Duodenal mucosa (tissue), 2 donors: Measurements from ENCODE around the gene HNRNPUL1.

ENCODE experiments used
- H3K27ac ChIP-seq: one replicate; pipeline ENCODE4 v1.7.0; 2013; ENCODE audit warnings: low read depth, low read length
- H3K27me3 ChIP-seq, 2 donors: one replicate each; pipeline ENCODE4 v1.7.0; 2013; ENCODE audit warnings: low read length in 2 of 2, control low read depth in 1 of 2; ENCODE audit not compliant: insufficient read depth in 2 of 2, control insufficient read depth in 1 of 2
- H3K36me3 ChIP-seq, 2 donors: one replicate each; pipeline ENCODE4 v1.7.0; 2013; ENCODE audit warnings: low read length in 2 of 2, control low read depth in 1 of 2; ENCODE audit not compliant: insufficient read depth in 2 of 2, control insufficient read depth in 1 of 2
- H3K4me1 ChIP-seq, 2 donors: one replicate each; pipeline ENCODE4 v1.7.0; 2013; ENCODE audit warnings: low read length in 2 of 2, control low read depth in 1 of 2; ENCODE audit not compliant: insufficient read depth in 2 of 2, control insufficient read depth in 1 of 2
- H3K4me3 ChIP-seq, 2 donors: one replicate each; pipeline ENCODE4 v1.7.0; 2013; ENCODE audit warnings: low read length in 2 of 2, low read depth in 1 of 2
- H3K9ac ChIP-seq, 2 donors: one replicate each; pipeline ENCODE4 v1.7.0; 2013; ENCODE audit warnings: low read length in 2 of 2, low read depth in 1 of 2
- H3K9me3 ChIP-seq, 2 donors: one replicate each; pipeline ENCODE4 v1.7.0; 2013; ENCODE audit warnings: low read length in 2 of 2, control low read depth in 1 of 2; ENCODE audit not compliant: control insufficient read depth in 1 of 2

The HNRNPUL1 gene

DNA sequence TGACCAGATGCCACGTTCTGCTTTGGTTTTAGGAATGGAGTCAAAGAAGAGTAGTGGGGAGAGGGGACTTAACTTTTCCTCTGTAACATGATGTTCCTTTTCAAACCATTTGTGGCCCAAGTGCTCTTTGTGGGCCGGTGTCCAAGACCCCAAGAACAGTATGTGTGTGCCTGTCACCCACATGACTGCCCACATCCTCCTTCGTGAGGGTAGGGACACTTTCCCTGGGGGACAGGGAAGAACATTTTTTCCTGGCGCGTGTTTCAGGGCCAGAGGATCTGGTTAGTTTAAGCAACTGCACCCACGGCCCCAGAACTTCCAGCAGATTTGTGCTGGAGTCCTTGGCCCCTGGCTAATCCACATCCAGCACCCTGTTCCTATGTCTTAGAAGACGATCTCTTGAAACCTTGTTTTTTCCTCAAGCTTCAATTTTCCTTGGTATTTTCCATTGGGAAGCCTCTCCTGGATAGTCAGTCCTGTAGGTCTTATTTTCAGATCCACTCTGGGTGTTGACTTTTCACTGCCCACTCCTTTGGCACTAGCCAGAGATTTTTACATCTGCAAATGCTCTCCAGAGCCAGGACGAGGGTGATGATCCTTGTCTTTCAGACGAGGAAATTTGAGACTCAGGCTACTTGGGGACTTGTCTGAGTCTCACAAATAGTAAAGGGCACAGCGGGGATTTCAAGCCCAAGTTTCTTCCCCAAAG lies 35.0 kb downstream of the HNRNPUL1 start:
- H3K27ac ChIP-seq = peak overlapping the region; percentile 77
- H3K27me3 ChIP-seq = no peaks in the 10 kb centered on the region
- peaks cover 68 to 83% of the 10 kb centered on the region in 2 donors for H3K36me3 ChIP-seq
- H3K9me3 ChIP-seq = no peaks in the 10 kb centered on the region
- H3K4me3 ChIP-seq = no peak overlapping the region
- peaks cover 50 to 68% of the 10 kb centered on the region in 2 donors for H3K4me1 ChIP-seq
- H3K9ac ChIP-seq = peak overlapping the region in 1 of 2 donors; percentile 41

DNA sequence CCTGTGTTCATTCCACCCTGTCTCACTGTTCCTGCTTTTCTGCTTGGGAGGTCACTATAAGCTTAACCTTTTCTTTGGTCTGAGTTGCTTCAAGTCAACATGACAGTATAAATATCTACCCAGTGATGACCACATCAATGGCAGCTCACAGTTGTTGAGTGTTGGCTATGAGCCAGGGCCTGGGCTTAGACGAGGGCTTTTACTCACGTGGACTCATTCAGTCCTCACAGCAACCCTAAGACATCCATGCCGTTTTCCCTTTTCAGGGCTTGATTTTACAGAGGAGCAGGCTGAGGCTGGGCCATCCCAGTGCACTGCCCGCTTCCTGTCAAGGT lies 35.5 kb downstream of the HNRNPUL1 start:
- Histone ChIP-seq H3K9me3 (no peaks in the 10 kb centered on the region), H3K4me3 (no peak overlapping the region), H3K9ac (no peak overlapping the region), H3K27ac (no peak overlapping the region), H3K4me1 (peaks cover 54 to 72% of the 10 kb centered on the region in 2 donors), H3K27me3 (no peaks in the 10 kb centered on the region), H3K36me3 (peaks cover 68 to 83% of the 10 kb centered on the region in 2 donors)

DNA sequence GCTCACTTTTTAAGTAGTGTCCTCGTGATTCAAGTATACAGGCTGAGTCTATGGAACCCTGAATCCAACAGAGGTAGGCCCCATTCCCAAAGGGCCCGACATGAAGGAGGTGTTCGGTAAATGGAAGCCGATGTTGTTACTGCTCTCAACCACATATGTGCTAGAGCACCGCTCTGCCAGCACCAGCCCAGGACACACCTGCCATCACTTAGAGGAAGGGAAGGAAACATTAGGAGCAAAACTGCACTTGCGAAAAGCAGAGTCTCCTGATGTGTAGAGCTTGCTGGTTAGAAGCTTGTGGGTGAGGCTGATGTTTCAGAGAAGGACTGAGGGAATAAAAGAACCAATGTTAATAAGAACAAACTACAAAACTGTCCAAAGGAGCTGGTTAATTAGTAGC lies 36.4 kb downstream of the HNRNPUL1 start:
- Histone ChIP-seq H3K36me3 (peaks cover 69 to 83% of the 10 kb centered on the region in 2 donors), H3K27ac (no peak overlapping the region), H3K9ac (no peak overlapping the region), H3K4me3 (no peak overlapping the region), H3K4me1 (peaks cover 45 to 72% of the 10 kb centered on the region in 2 donors), H3K27me3 (no peaks in the 10 kb centered on the region), H3K9me3 (no peaks in the 10 kb centered on the region)

DNA sequence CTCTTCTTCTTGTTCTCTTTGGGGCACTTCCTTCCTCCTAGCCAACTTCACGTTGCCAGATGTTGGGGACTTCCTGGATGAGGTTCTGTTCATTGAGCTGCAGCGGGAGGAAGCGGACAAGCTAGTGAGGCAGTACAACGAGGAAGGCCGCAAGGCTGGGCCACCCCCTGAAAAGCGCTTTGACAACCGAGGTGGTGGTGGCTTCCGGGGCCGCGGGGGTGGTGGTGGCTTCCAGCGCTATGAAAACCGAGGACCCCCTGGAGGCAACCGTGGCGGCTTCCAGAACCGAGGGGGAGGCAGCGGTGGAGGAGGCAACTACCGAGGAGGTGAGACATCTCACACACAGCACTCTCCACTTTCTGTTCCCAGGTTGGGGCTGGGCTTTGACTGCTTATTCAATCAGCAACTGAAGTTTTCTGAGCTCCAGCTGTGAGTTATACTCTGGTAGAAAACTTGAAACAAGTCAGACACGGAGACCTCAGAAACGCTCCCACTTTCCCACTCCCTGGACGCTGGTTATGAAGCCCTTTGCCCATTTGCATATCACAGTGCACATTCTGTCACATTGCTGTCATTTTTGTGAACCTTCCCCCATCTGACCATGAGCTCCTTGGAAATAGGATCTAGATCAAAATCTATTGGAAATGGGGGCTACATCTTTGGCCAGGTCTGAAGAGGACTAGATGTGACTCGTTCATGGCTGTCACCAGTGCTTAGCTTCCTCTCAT lies 38.6 kb downstream of the HNRNPUL1 start:
- Histone ChIP-seq H3K9ac (no peak overlapping the region), H3K27ac (no peak overlapping the region), H3K36me3 (peaks cover 56 to 79% of the 10 kb centered on the region in 2 donors), H3K4me3 (no peak overlapping the region), H3K9me3 (no peaks in the 10 kb centered on the region), H3K27me3 (no peaks in the 10 kb centered on the region), H3K4me1 (peaks cover 28 to 62% of the 10 kb centered on the region in 2 donors)

DNA sequence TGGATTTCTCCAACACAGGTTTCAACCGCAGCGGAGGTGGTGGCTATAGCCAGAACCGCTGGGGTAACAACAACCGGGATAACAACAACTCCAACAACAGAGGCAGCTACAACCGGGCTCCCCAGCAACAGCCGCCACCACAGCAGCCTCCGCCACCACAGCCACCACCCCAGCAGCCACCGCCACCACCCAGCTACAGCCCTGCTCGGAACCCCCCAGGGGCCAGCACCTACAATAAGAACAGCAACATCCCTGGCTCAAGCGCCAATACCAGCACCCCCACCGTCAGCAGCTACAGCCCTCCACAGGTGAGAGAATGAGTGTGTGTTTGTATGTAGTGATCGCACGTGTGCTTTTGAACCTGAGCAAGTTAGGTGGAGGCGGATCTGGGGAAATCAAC lies 39.8 kb downstream of the HNRNPUL1 start:
- Histone ChIP-seq H3K27me3 (no peaks in the 10 kb centered on the region), H3K9me3 (no peaks in the 10 kb centered on the region), H3K4me3 (no peak overlapping the region), H3K9ac (no peak overlapping the region), H3K27ac (no peak overlapping the region), H3K4me1 (peaks cover 29 to 62% of the 10 kb centered on the region in 2 donors), H3K36me3 (peaks cover 50 to 76% of the 10 kb centered on the region in 2 donors)

DNA sequence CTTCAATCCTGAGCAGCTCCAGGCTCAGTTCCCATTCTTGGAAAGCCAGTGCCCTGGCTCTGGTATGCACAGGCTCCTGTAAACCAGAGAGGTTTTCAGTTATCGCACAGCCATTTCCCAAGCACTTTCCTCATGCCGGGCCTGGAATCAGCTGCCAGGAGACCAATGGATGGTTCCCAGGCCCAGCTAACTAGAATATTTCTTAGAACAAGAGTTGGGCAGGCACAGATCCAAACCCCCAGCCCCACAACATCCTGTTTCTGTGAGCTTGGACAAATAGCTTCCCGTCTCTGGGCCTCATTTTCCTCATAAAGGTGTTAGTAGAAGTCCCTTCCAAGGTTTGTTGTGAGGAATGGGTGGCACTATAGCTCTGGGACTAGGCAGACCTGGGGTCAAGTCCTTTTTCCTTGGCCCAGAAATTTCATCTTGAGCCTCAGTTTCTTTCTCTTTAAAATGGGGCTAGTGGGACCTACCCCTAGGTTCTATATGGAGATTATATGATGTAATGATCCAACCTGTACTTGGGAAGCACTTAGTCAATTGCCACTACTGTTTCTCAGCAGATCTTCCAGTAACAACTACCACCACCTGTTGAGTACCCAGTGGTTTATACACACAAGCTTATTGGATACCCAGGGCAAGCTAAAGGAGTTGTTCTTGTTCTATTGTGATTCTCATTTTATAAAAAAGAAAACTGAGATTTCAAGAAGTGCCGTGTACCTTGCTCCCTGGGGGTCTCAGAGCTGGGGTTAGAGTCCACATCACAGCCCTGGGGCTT lies 40.7 kb downstream of the HNRNPUL1 start:
- peaks cover 25 to 58% of the 10 kb centered on the region in 2 donors for H3K4me1 ChIP-seq
- no peaks in the 10 kb centered on the region for H3K27me3 ChIP-seq
- H3K27ac ChIP-seq = no peak overlapping the region
- H3K36me3 ChIP-seq = peaks cover 45 to 72% of the 10 kb centered on the region in 2 donors
- no peak overlapping the region for H3K9ac ChIP-seq
- no peaks in the 10 kb centered on the region for H3K9me3 ChIP-seq
- H3K4me3 ChIP-seq = no peak overlapping the region

DNA sequence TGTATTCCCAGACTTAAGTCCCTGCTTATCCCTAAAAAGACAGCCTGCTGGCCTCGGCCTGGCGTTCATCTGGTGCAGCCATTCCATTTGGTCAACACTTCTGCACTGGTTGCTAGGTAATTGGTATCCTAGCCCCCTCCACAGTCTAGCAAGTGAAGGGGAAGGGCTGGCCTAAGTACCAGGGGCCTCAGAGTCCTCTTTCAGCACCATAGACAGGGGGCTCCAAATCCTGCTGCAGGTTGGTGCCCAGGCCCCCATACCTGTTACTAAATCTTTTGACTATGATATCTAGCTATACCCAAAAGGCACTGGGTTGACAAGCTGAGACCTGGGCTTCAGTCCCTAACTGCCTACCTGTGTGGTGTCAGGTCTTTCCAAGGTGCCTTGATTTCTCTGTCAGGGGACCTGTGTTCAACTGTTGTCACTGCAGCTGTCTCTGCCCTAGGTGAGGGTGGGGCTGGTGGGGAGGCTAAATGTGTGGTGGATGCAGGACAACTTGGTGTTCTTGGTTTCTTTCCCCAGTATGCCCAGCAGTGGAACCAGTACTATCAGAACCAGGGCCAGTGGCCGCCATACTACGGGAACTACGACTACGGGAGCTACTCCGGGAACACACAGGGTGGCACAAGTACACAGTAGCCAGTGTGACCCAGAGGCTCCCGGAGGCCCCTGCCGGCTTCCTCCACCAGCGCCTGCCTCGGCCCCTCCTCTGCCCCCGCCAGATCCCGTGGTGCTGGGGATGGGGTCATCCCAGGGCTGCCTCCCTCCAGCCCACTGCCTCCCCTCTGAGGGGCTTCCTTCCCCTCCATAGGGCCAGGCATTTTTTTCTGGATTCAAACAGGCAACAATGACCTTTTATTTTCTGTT lies 42.0 kb downstream of the HNRNPUL1 start:
- Histone ChIP-seq H3K27ac (no peak overlapping the region), H3K9me3 (no peaks in the 10 kb centered on the region), H3K27me3 (no peaks in the 10 kb centered on the region), H3K4me1 (peaks cover 28 to 59% of the 10 kb centered on the region in 2 donors), H3K4me3 (no peak overlapping the region), H3K9ac (no peak overlapping the region), H3K36me3 (peaks cover 37 to 63% of the 10 kb centered on the region in 2 donors)

DNA sequence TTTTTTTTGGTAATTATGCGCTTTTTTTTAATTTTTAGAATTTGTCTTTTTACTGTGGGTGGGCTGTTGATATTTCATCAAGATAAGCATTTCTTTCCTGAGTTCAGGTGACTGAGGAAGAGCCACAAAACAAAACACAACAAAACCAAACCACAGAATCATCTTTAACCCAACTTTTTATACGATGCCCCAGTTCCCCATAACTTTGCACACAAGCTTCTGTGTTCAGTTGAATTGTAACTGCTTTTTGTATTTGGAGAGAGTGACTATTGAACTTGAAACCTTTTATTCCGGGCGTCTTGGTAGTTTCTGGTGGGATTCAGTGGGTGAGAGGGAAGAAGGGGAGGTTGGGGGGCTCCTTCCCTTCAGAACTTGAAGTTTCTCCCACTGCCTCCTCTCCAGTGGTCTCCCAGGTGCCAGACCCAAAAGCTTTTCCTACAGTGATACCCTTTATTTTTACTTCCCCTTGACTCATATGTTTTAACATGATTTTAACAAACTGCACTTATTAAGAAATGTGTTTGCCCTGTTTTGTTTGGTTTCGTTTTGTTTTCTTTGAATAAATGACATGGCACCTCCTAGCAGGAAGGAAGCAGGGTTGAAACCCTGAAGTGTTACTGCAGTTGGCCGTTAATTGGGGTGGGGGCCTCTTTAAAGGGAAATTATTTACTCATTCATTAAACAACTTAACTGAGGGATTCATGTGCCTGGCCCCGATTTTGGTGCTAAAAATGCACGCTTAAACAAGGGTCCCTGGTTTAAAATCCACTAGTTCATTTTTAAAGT lies 43.1 kb downstream of the HNRNPUL1 start:
- Histone ChIP-seq H3K36me3 (peaks cover 30 to 54% of the 10 kb centered on the region in 2 donors), H3K9me3 (no peaks in the 10 kb centered on the region), H3K9ac (peak overlapping the region in 1 of 2 donors; percentile 88), H3K27me3 (no peaks in the 10 kb centered on the region), H3K4me1 (peaks cover 28 to 55% of the 10 kb centered on the region in 2 donors), H3K4me3 (no peak overlapping the region), H3K27ac (peak overlapping the region; percentile 59)

DNA sequence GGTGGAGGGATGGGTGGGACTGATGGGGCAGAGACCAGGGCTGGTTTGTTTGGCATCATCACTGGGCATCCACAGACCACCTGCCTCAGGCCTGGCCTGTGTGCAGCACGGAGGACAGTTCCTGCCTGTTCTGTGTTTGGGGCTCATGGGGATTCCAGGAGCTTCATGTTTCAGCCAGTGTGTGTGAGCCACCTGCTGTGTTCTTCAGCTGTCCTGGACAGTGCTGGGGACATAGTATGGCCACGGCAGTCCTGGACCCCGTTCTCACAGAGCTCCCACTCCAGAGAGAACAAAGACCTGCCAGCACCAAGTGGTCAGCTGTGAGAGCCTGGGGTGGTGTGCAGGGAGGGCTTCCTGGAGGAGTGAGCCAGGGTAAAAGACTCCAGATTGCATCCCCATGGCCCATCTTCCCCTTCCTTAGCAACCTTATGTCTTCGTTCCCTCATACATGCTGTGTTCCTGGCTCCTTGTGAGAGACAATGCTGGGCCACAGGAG lies 43.8 kb downstream of the HNRNPUL1 start:
- no peak overlapping the region for H3K4me3 ChIP-seq
- H3K4me1 ChIP-seq = peaks cover 28 to 55% of the 10 kb centered on the region in 2 donors
- H3K9me3 ChIP-seq = no peaks in the 10 kb centered on the region
- H3K9ac ChIP-seq = peak overlapping the region; percentile 67 to 88
- H3K27me3 ChIP-seq = no peaks in the 10 kb centered on the region
- peak overlapping the region; percentile 59 for H3K27ac ChIP-seq
- H3K36me3 ChIP-seq = peaks cover 30 to 47% of the 10 kb centered on the region in 2 donors
